ENCODE results near the gene KLF5. TPM values are rescaled to one million over a fixed set of nuclear protein-coding genes. Genes with fewer than 3 reads are reported as not detected.

The KLF5 gene
- polyA plus RNA-seq, 3 donors = 1.8 to 6.5 (median 3.6) TPM

- Histone ChIP-seq H3K27me3 (ENCODE audit: control insufficient read depth in 2 of 2, insufficient read depth in 2 of 2, low read length in 2 of 2) (no peaks in the 10 kb centered on the region), H3K4me3 (replicated peaks in 1 of 3; ENCODE audit: low read depth in 2 of 3, low read length in 3 of 3) (no peak overlapping the region), H3K9ac (ENCODE audit: insufficient read depth, low read length, poor library complexity, severe bottlenecking) (no peak overlapping the region), H3K79me2 (ENCODE audit: insufficient read depth, low read length) (no peaks in the 10 kb centered on the region), H3K9me3 (replicated peaks in 1 of 2; ENCODE audit: control insufficient read depth in 1 of 2, insufficient read depth in 1 of 2, low read length in 2 of 2) (no peaks in the 10 kb centered on the region), H3K4me1 (ENCODE audit: control insufficient read depth in 1 of 2, insufficient read depth in 2 of 2, low read length in 2 of 2) (peaks cover 5 to 6% of the 10 kb centered on the region in 2 donors), H3K4me2 (replicated peaks; ENCODE audit: extremely low read depth, low read length, poor library complexity, severe bottlenecking) (no peak overlapping the region), H3K27ac (ENCODE audit: low read depth in 1 of 2, low read length in 2 of 2) (no peak overlapping the region), H3K36me3 (replicated peaks in 1 of 2; ENCODE audit: control insufficient read depth in 1 of 2, insufficient read depth in 2 of 2, low read length in 2 of 2) (no peaks in the 10 kb centered on the region), H2AFZ (ENCODE audit: insufficient read depth, low read depth, low read length, poor library complexity, severe bottlenecking) (no peak overlapping the region), H4K20me1 (ENCODE audit: insufficient read depth, low read length) (no peaks in the 10 kb centered on the region)
- Mint-ChIP-seq H3K9me3 (peaks cover 0 to 3% (median 0%) of the 10 kb centered on the region in 7 donors), H3K36me3 (no peaks in the 10 kb centered on the region), H3K27ac (no peak overlapping the region), H3K4me1 (peaks cover 17% of the 10 kb centered on the region), H3K4me3 (no peak overlapping the region), H3K27me3 (ENCODE audit: low read depth in 3 of 3) (peaks cover 0 to 1% (median 0%) of the 10 kb centered on the region in 3 donors)
- intact Hi-C loops (cut with micrococcal nuclease) = no loop called here
- no peak for TF ChIP-seq CTCF (IDR thresholded peaks at IDR 0.05)
- no peak for DNase-seq
These were observed 20.7 kb upstream of the KLF5 start for GRCh38 chr13:73038064-73038463.

- Histone ChIP-seq H3K27me3 (ENCODE audit: control insufficient read depth in 2 of 2, insufficient read depth in 2 of 2, low read length in 2 of 2) (no peaks in the 10 kb centered on the region), H3K79me2 (ENCODE audit: insufficient read depth, low read length) (no peaks in the 10 kb centered on the region), H3K4me2 (replicated peaks; ENCODE audit: extremely low read depth, low read length, poor library complexity, severe bottlenecking) (no peak overlapping the region), H2AFZ (ENCODE audit: insufficient read depth, low read depth, low read length, poor library complexity, severe bottlenecking) (no peak overlapping the region), H3K36me3 (replicated peaks in 1 of 2; ENCODE audit: control insufficient read depth in 1 of 2, insufficient read depth in 2 of 2, low read length in 2 of 2) (no peaks in the 10 kb centered on the region), H3K9ac (ENCODE audit: insufficient read depth, low read length, poor library complexity, severe bottlenecking) (no peak overlapping the region), H3K27ac (ENCODE audit: low read depth in 1 of 2, low read length in 2 of 2) (no peak overlapping the region), H3K9me3 (replicated peaks in 1 of 2; ENCODE audit: control insufficient read depth in 1 of 2, insufficient read depth in 1 of 2, low read length in 2 of 2) (no peaks in the 10 kb centered on the region), H4K20me1 (ENCODE audit: insufficient read depth, low read length) (no peaks in the 10 kb centered on the region), H3K4me3 (replicated peaks in 1 of 3; ENCODE audit: low read depth in 2 of 3, low read length in 3 of 3) (no peak overlapping the region), H3K4me1 (ENCODE audit: control insufficient read depth in 1 of 2, insufficient read depth in 2 of 2, low read length in 2 of 2) (peaks cover 5 to 6% of the 10 kb centered on the region in 2 donors)
- Mint-ChIP-seq H3K27me3 (ENCODE audit: low read depth in 3 of 3) (peaks cover 0 to 1% (median 0%) of the 10 kb centered on the region in 3 donors), H3K27ac (peak overlapping the region in 1 of 7 donors; percentile 64), H3K4me1 (peaks cover 17% of the 10 kb centered on the region), H3K4me3 (no peak overlapping the region), H3K36me3 (no peaks in the 10 kb centered on the region), H3K9me3 (peaks cover 0 to 4% (median 0%) of the 10 kb centered on the region in 7 donors)
- intact Hi-C loops (cut with micrococcal nuclease) = no loop called here
- WGBS (ENCODE audit: insufficient coverage) = 14% methylated on average over 1 of the region's 2 CpGs
- TF ChIP-seq CTCF (IDR thresholded peaks at IDR 0.05) = no peak
- no peak for DNase-seq
These were observed 19.4 kb upstream of the KLF5 start for GRCh38 chr13:73039201-73040108.
